ENCODE results near the gene VARS1. TPM values are rescaled to one million over a fixed set of nuclear protein-coding genes. Genes with fewer than 3 reads are reported as not detected.
A peak's percentile ranks its signal among the peaks of the same experiment; 100 is the strongest.

The VARS1 gene
- total RNA-seq, 2 experiments from 2014 or later, result 51.2 to 137 TPM

DNA sequence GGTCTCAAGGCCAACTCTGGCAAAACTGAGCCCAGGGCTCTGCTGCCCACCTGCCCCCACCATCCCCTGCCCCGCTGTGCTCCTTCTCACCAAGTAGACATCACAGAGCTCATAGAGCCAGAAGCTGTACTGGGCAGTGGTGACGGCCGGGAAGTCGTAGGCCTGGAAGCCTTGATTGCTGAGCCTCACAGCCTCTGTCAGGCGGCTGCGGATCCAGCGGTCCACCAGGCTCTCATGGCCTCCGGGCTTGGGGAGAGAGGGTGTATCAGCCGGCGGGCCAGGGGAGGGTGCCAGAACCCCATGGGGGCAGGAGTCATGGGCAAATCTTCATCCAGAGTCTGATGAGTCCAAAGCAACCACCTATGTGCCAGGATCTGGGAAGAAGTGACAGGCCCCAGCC lies 15.6 kb downstream of the VARS1 start:
- no peak overlapping the region for H3K4me2 ChIP-seq (ENCODE audit: low read length)
- H3K9me3 ChIP-seq (ENCODE audit: low read length), result no peaks in the 10 kb centered on the region
- H3K4me3 ChIP-seq (ENCODE audit: low read depth, low read length, poor library complexity, severe bottlenecking), result no peak overlapping the region
- DNase-seq (ENCODE audit: low spot score), result no peak
- H3K4me1 ChIP-seq (ENCODE audit: insufficient read depth, low read length, poor library complexity, severe bottlenecking), result no peaks in the 10 kb centered on the region
- ChIA-PET CTCF (ENCODE audit: unreplicated experiment) (no interaction called here), POLR2A (interaction anchor here (1.0 kb wide), 1 partner anchor 27 kb away, joined by 3 read pairs; the partner anchor contains the start of gene LSM2)
- H4K20me1 ChIP-seq (ENCODE audit: insufficient read depth, low read length), result no peaks in the 10 kb centered on the region; the same call in 1 of the 2 replicates
- intact Hi-C loops (cut with micrococcal nuclease; ENCODE audit: unreplicated experiment), result no loop called here
- H3K9me2 ChIP-seq (ENCODE audit: insufficient read depth, low read length), result no peaks in the 10 kb centered on the region
- H3K36me3 ChIP-seq (ENCODE audit: insufficient read depth, low read length), result peaks cover 73% of the 10 kb centered on the region
- TF ChIP-seq, protein P1, sequence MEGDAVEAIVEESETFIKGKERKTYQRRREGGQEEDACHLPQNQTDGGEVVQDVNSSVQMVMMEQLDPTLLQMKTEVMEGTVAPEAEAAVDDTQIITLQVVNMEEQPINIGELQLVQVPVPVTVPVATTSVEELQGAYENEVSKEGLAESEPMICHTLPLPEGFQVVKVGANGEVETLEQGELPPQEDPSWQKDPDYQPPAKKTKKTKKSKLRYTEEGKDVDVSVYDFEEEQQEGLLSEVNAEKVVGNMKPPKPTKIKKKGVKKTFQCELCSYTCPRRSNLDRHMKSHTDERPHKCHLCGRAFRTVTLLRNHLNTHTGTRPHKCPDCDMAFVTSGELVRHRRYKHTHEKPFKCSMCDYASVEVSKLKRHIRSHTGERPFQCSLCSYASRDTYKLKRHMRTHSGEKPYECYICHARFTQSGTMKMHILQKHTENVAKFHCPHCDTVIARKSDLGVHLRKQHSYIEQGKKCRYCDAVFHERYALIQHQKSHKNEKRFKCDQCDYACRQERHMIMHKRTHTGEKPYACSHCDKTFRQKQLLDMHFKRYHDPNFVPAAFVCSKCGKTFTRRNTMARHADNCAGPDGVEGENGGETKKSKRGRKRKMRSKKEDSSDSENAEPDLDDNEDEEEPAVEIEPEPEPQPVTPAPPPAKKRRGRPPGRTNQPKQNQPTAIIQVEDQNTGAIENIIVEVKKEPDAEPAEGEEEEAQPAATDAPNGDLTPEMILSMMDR (conservative IDR thresholded peaks at IDR 0.05; ENCODE audit: low read length), result no peak
- no peaks in the 10 kb centered on the region for H3K79me2 ChIP-seq (ENCODE audit: insufficient read depth, low read depth, low read length)
- H3K27ac ChIP-seq (ENCODE audit: low read depth, low read length, poor library complexity, severe bottlenecking), result no peak overlapping the region
- H2AFZ ChIP-seq (ENCODE audit: low read length), result no peak overlapping the region
- no TSS peak for BruUV-seq (replicated peaks)

- no peak overlapping the region for H3K4me3 ChIP-seq (ENCODE audit: low read depth, low read length, poor library complexity, severe bottlenecking)
- H3K9me2 ChIP-seq (ENCODE audit: insufficient read depth, low read length), result no peaks in the 10 kb centered on the region
- no peak overlapping the region for H2AFZ ChIP-seq (ENCODE audit: low read length)
- CTCF ChIA-PET (ENCODE audit: unreplicated experiment), result no interaction called here
- H3K9me3 ChIP-seq (ENCODE audit: low read length), result no peaks in the 10 kb centered on the region
- BruUV-seq (replicated peaks), result no TSS peak
- intact Hi-C loops (cut with micrococcal nuclease; ENCODE audit: unreplicated experiment), result no loop called here
- H3K27ac ChIP-seq (ENCODE audit: low read depth, low read length, poor library complexity, severe bottlenecking), result no peak overlapping the region
- no peaks in the 10 kb centered on the region; the same call in 1 of the 2 replicates for H4K20me1 ChIP-seq (ENCODE audit: insufficient read depth, low read length)
- no peak overlapping the region for H3K4me2 ChIP-seq (ENCODE audit: low read length)
- peaks cover 66% of the 10 kb centered on the region for H3K36me3 ChIP-seq (ENCODE audit: insufficient read depth, low read length)
- H3K79me2 ChIP-seq (ENCODE audit: insufficient read depth, low read depth, low read length), result no peaks in the 10 kb centered on the region
- no peak for TF ChIP-seq EZH2phosphoT487 (IDR thresholded peaks at IDR 0.05; ENCODE audit: borderline replicate concordance, low read depth, low read length)
- TF ChIP-seq, protein P1 (conservative IDR thresholded peaks at IDR 0.05; ENCODE audit: low read length), result no peak
- DNase-seq (ENCODE audit: low spot score), result no peak
- POLR2A ChIA-PET, result interaction anchor here (1.0 kb wide), 1 partner anchor 28 kb away, joined by 3 read pairs; the partner anchor contains the start of gene LSM2
- no peaks in the 10 kb centered on the region for H3K4me1 ChIP-seq (ENCODE audit: insufficient read depth, low read length, poor library complexity, severe bottlenecking)
Measured at GRCh38 chr6:31778999-31779885, 16.3 kb downstream of the VARS1 start.

DNA sequence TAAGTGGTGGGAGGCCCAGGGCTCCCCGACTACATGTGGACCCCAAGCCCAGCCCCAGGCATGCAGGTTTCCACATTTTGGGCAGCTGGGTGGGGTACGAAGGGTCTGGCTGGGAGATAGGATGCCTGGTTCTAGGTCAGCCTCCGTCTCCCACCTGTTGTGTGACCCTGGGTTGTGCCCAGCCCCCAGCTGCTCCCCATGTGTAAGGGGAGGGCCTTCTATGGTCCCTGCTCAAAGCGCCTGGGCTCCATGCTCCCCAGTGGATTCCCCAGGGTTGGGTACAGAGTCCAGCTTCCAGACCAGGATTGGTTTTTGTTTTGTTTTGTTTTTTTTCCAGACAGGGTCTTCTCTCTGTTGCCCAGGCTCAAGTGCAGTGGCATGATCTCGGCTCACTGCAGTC lies 17.4 kb downstream of the VARS1 start:
- no peak for DNase-seq (ENCODE audit: low spot score)
- Histone ChIP-seq H3K9me2 (ENCODE audit: insufficient read depth, low read length) (no peaks in the 10 kb centered on the region), H4K20me1 (ENCODE audit: insufficient read depth, low read length) (no peaks in the 10 kb centered on the region; the same call in 1 of the 2 replicates), H3K4me1 (ENCODE audit: insufficient read depth, low read length, poor library complexity, severe bottlenecking) (no peaks in the 10 kb centered on the region), H3K4me3 (ENCODE audit: low read depth, low read length, poor library complexity, severe bottlenecking) (no peak overlapping the region), H3K4me2 (ENCODE audit: low read length) (no peak overlapping the region), H3K36me3 (ENCODE audit: insufficient read depth, low read length) (peaks cover 56% of the 10 kb centered on the region), H2AFZ (ENCODE audit: low read length) (no peak overlapping the region), H3K9me3 (ENCODE audit: low read length) (no peaks in the 10 kb centered on the region), H3K79me2 (ENCODE audit: insufficient read depth, low read depth, low read length) (no peaks in the 10 kb centered on the region), H3K27ac (ENCODE audit: low read depth, low read length, poor library complexity, severe bottlenecking) (no peak overlapping the region)
- CTCF ChIA-PET (ENCODE audit: unreplicated experiment), result no interaction called here
- BruUV-seq (replicated peaks), result TSS peak; percentile 59
- intact Hi-C loops (cut with micrococcal nuclease; ENCODE audit: unreplicated experiment), result no loop called here
- no peak for TF ChIP-seq EZH2phosphoT487 (IDR thresholded peaks at IDR 0.05; ENCODE audit: borderline replicate concordance, low read depth, low read length)
- TF ChIP-seq, protein P1 (conservative IDR thresholded peaks at IDR 0.05; ENCODE audit: low read length), result no peak
- POLR2A ChIA-PET, result no interaction called here

All from OCI-LY7 (cell line).